ENCODE results near the gene BYSL.

- no peak for TF ChIP-seq USF1 (CRISPR knock-in tag; IDR thresholded peaks at IDR 0.05)
- TF ChIP-seq ZBTB9 (CRISPR knock-in tag; IDR thresholded peaks at IDR 0.05) = no peak
- no peak for TF ChIP-seq CHCHD3 (CRISPR knock-in tag; IDR thresholded peaks at IDR 0.05)
Observed at GRCh38 chr6:41947581-41948220, 26.4 kb downstream of the BYSL start.
